OCI-LY7 (cell line): Measurements from ENCODE around the gene CHST9. TPM values are rescaled to one million over a fixed set of nuclear protein-coding genes. Genes with fewer than 3 reads are reported as not detected.

Experiments
- BruUV-seq: library from RNA; stranded (reverse); fragments of 400-500 nt; replicated peaks from 2 replicates; lab custom pipeline; 2021; lab: Mats Ljungman, UMichigan
- CTCF ChIA-PET: fragments of 300-600 bp; sonication (Branson Sonifier 250); formaldehyde crosslinking; loops from one replicate; lab custom pipeline; 2022; ENCODE audit warnings: antibody characterized with exemption; ENCODE audit not compliant: unreplicated experiment; lab: Charles Lee
- POLR2A ChIA-PET: fragments of 300-600 bp; sonication (Branson Sonifier 250); formaldehyde crosslinking; loops from one replicate; lab custom pipeline; 2022; ENCODE audit warnings: antibody characterized with exemption; lab: Charles Lee
- DNase-seq: peaks from one replicate; pipeline ENCODE4 v3.0.0-alpha.2; 2015; ENCODE audit warnings: low spot score
- H2AFZ ChIP-seq: fragments of 200-600 bp; sonication (generic), shearing (Covaris generic); 2 replicates; pipeline ENCODE4 v1.6.1; 2014; ENCODE audit warnings: mild to moderate bottlenecking, antibody characterized with exemption, low read length, moderate library complexity
- H3K27ac ChIP-seq: fragments of 200-600 bp; sonication (generic); 2 replicates; pipeline ENCODE4 v1.5.1; 2014; ENCODE audit warnings: mixed run types, low read depth, mild to moderate bottlenecking, moderate library complexity, low read length, inconsistent platforms; ENCODE audit not compliant: poor library complexity, severe bottlenecking
- H3K36me3 ChIP-seq: fragments of 200-600 bp; sonication (generic); 2 replicates; pipeline ENCODE4 v1.6.1; 2014; ENCODE audit warnings: mild to moderate bottlenecking, antibody characterized with exemption, low read length, moderate library complexity, mixed read lengths; ENCODE audit not compliant: insufficient read depth
- H3K4me1 ChIP-seq: fragments of 200-600 bp; sonication (generic); 2 replicates; pipeline ENCODE4 v1.5.1; 2014; ENCODE audit warnings: mild to moderate bottlenecking, low read length; ENCODE audit not compliant: insufficient read depth, poor library complexity, severe bottlenecking
- H3K4me2 ChIP-seq: fragments of 200-600 bp; sonication (generic); 2 replicates; pipeline ENCODE4 v1.6.1; 2014; ENCODE audit warnings: mild to moderate bottlenecking, low read length
- H3K4me3 ChIP-seq: fragments of 200-600 bp; sonication (generic); 2 replicates; pipeline ENCODE4 v1.5.1; 2014; ENCODE audit warnings: mild to moderate bottlenecking, low read depth, low read length; ENCODE audit not compliant: poor library complexity, severe bottlenecking
- H3K79me2 ChIP-seq: fragments of 200-600 bp; sonication (generic); 2 replicates; pipeline ENCODE4 v1.6.1; 2016; ENCODE audit warnings: low read depth, mild to moderate bottlenecking, low read length, moderate library complexity, mixed read lengths; ENCODE audit not compliant: insufficient read depth
- H3K9me2 ChIP-seq: fragments of 200-600 bp; sonication (generic); 2 replicates; pipeline ENCODE4 v1.6.1; 2016; ENCODE audit warnings: mild to moderate bottlenecking, low read length, mixed read lengths; ENCODE audit not compliant: insufficient read depth
- H3K9me3 ChIP-seq: fragments of 200-600 bp; sonication (generic); 2 replicates; pipeline ENCODE4 v1.6.1; 2014; ENCODE audit warnings: mild to moderate bottlenecking, mixed run types, low read length, mixed read lengths
- H4K20me1 ChIP-seq: fragments of 200-600 bp; sonication (generic); 2 replicates; pipeline ENCODE4 v1.6.1; 2014; ENCODE audit warnings: mild to moderate bottlenecking, antibody characterized with exemption, low read length, moderate library complexity, mixed read lengths; ENCODE audit not compliant: insufficient read depth
- CTCF ChIP-seq: fragments of 200-600 bp; sonication (generic); conservative IDR thresholded peaks from 2 replicates; pipeline ENCODE4 v1.5.1; 2014; ENCODE audit warnings: mild to moderate bottlenecking, antibody characterized with exemption, low read length, moderate library complexity, mixed read lengths
- EZH2phosphoT487 ChIP-seq: fragments of 200-600 bp; sonication (generic); IDR thresholded peaks from 2 replicates; pipeline ENCODE4 v1.6.1; 2018; ENCODE audit warnings: low read depth, borderline replicate concordance, mild to moderate bottlenecking, mixed run types, antibody characterized with exemption, low read length, moderate library complexity, mixed read lengths
- intact Hi-C: fragments of 100-400 bp; cut with micrococcal nuclease; formaldehyde crosslinking; loops from one replicate; pipeline ENCODE4 v1.10.0; 2022; ENCODE audit not compliant: unreplicated experiment
- total RNA-seq, 2 experiments: library from RNA; depleted of rRNA in 1 of 2; stranded (reverse); fragments of >200 nt in 1 of 2; shearing (Covaris generic) in 1 of 2; gene quantifications; 2 replicates each; pipeline ENCODE4 v1.2.3, GENCODE V29; 2014 to 2022

The CHST9 gene
- total RNA-seq, 2 experiments from 2014 or later: not detected

DNA sequence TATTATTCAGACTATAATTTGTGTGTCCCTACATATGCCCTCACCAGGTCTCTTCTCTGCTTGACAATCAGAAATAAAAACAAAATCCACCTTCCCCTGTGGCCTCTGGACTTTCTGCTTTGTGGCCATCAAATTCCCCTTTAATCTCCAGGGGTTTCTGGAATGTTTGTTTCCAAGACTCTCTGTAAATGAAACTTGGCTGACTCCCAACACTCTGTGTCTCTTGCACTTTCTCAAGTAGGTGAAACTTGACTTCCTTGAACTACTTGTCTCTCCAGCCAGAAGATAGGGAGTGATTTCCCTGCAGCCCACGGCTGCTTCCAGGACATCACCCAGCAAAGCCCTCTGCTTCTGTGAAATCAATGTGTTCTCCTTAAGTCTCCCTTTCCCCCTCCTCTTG is 265.5 kb downstream of the CHST9 start:
- Histone ChIP-seq H3K4me1 (no peaks in the 10 kb centered on the region), H3K9me2 (no peaks in the 10 kb centered on the region), H3K27ac (no peak overlapping the region), H3K4me3 (no peak overlapping the region), H4K20me1 (no peaks in the 10 kb centered on the region), H3K9me3 (no peaks in the 10 kb centered on the region), H3K4me2 (no peak overlapping the region), H3K36me3 (no peaks in the 10 kb centered on the region), H2AFZ (no peak overlapping the region), H3K79me2 (no peaks in the 10 kb centered on the region)
- ChIA-PET CTCF (no interaction called here), POLR2A (no interaction called here)
- intact Hi-C loops: no loop called here
- BruUV-seq: no TSS peak
- no peak for DNase-seq
- TF ChIP-seq CTCF (no peak), EZH2phosphoT487 (no peak)

DNA sequence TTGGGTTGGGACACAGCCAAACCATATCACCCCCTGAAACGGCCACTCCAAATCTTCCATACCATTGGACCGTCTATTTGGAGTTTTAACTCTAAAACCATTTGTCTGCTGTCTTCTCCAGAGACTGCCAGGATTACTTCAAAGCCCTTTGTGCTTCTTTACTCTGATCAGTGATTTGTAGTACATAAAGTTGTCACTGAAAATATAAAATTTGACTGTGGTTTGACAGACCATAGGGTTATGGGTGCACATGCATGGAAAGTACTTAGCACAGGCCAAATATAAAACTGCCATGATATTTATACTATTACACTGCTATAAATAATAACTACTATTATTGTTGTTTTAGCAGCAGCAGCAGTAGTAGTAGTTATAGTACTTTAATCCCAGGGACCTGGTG is 265.9 kb downstream of the CHST9 start:
- intact Hi-C loops: no loop called here
- CTCF ChIA-PET: no interaction called here
- DNase-seq: no peak
- Histone ChIP-seq H3K9me2 (no peaks in the 10 kb centered on the region), H3K4me3 (no peak overlapping the region), H3K4me2 (no peak overlapping the region), H3K9me3 (no peaks in the 10 kb centered on the region), H4K20me1 (no peaks in the 10 kb centered on the region), H3K4me1 (no peaks in the 10 kb centered on the region), H3K27ac (no peak overlapping the region), H3K79me2 (no peaks in the 10 kb centered on the region), H3K36me3 (no peaks in the 10 kb centered on the region), H2AFZ (no peak overlapping the region)
- POLR2A ChIA-PET: no interaction called here
- no TSS peak for BruUV-seq
- TF ChIP-seq EZH2phosphoT487 (no peak), CTCF (no peak)

GRCh38 chr18:26911840-26912239 is 273.3 kb downstream of the CHST9 start:
- Histone ChIP-seq H3K9me3 (no peaks in the 10 kb centered on the region), H4K20me1 (no peaks in the 10 kb centered on the region), H3K79me2 (no peaks in the 10 kb centered on the region), H3K9me2 (no peaks in the 10 kb centered on the region), H2AFZ (no peak overlapping the region), H3K4me1 (no peaks in the 10 kb centered on the region), H3K27ac (no peak overlapping the region), H3K4me3 (no peak overlapping the region), H3K4me2 (no peak overlapping the region), H3K36me3 (no peaks in the 10 kb centered on the region)
- ChIA-PET CTCF (no interaction called here), POLR2A (no interaction called here)
- no peak for DNase-seq
- no TSS peak for BruUV-seq
- TF ChIP-seq CTCF: no peak
- TF ChIP-seq EZH2phosphoT487: no peak
- intact Hi-C loops: no loop called here
